ENCODE data around the gene NCEH1. TPM values are rescaled to one million over a fixed set of nuclear protein-coding genes. Genes with fewer than 3 reads are reported as not detected.

Gene NCEH1
- total RNA-seq, 1 experiment from 2014 or later = 4.5 TPM

DNA sequence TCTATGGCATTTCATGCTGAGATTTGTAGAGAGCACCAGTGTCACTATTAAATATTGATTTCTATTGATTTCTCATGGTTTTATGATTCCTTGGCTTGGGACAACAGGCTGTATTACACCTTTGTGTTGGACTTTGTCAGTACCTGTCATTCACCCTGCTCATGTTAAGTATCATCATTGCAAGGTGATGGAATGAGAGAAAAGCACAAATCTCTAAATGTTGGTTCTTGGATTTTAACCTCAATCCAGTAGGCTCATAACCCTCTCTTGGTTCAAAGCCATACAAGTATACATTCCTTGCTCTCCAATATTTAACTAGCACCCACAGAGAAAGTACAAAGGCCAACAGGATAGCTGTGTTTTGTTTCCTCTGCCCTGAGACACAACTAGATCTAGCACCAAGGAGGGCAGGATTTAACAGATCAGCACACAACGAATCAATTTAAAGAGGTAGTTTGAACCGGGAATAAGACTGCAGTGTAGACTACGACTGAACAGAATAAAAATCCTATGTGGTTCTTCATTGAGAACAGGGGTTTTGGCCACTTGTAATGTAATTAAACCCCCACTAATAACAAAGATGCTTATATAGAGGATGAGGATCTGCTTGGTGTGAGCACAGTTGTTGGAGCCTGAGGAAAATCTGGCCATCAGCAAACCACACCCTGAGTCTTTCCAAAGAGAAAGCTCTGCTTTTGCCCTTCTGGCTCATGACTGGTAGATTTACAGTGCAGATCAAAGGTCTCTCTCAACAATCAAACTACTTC is 109.6 kb downstream of the NCEH1 start (continued):
- TF ChIP-seq, protein P1, sequence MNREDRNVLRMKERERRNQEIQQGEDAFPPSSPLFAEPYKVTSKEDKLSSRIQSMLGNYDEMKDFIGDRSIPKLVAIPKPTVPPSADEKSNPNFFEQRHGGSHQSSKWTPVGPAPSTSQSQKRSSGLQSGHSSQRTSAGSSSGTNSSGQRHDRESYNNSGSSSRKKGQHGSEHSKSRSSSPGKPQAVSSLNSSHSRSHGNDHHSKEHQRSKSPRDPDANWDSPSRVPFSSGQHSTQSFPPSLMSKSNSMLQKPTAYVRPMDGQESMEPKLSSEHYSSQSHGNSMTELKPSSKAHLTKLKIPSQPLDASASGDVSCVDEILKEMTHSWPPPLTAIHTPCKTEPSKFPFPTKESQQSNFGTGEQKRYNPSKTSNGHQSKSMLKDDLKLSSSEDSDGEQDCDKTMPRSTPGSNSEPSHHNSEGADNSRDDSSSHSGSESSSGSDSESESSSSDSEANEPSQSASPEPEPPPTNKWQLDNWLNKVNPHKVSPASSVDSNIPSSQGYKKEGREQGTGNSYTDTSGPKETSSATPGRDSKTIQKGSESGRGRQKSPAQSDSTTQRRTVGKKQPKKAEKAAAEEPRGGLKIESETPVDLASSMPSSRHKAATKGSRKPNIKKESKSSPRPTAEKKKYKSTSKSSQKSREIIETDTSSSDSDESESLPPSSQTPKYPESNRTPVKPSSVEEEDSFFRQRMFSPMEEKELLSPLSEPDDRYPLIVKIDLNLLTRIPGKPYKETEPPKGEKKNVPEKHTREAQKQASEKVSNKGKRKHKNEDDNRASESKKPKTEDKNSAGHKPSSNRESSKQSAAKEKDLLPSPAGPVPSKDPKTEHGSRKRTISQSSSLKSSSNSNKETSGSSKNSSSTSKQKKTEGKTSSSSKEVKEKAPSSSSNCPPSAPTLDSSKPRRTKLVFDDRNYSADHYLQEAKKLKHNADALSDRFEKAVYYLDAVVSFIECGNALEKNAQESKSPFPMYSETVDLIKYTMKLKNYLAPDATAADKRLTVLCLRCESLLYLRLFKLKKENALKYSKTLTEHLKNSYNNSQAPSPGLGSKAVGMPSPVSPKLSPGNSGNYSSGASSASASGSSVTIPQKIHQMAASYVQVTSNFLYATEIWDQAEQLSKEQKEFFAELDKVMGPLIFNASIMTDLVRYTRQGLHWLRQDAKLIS (CRISPR knock-in tag; IDR thresholded peaks at IDR 0.05; ENCODE audit: borderline replicate concordance) = no peak
- TF ChIP-seq FOXJ3 (CRISPR knock-in tag; IDR thresholded peaks at IDR 0.05; ENCODE audit: borderline replicate concordance) (no peak), NFE2L1 (CRISPR knock-in tag; IDR thresholded peaks at IDR 0.05) (no peak), ZBTB21 (CRISPR knock-in tag; IDR thresholded peaks at IDR 0.05; ENCODE audit: borderline replicate concordance) (no peak)
- TF ChIP-seq, protein P2, sequence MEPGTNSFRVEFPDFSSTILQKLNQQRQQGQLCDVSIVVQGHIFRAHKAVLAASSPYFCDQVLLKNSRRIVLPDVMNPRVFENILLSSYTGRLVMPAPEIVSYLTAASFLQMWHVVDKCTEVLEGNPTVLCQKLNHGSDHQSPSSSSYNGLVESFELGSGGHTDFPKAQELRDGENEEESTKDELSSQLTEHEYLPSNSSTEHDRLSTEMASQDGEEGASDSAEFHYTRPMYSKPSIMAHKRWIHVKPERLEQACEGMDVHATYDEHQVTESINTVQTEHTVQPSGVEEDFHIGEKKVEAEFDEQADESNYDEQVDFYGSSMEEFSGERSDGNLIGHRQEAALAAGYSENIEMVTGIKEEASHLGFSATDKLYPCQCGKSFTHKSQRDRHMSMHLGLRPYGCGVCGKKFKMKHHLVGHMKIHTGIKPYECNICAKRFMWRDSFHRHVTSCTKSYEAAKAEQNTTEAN (CRISPR knock-in tag; IDR thresholded peaks at IDR 0.05) = no peak

DNA sequence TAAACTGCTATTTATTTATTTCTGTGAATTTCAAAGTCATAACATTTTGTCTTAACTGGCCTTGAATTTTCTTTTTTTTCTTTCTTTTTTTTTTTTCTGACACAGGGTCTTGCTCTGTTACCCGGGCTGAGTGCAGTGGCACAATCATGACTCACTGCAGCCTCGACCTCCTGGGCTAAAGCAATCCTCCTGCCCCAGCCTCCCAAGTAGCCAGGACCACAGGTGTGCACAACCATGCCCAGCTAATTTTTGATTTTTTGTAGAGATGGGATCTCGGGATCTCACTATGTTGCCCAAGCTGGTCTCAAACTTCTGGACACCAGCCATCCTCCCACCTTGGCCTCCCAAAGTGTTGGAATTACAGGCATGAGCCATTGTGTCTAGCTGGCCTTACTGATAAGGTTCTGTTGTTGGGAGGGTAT is 110.2 kb downstream of the NCEH1 start:
- Mint-ChIP-seq H3K4me1 (no peaks in the 10 kb centered on the region), H3K27me3 (ENCODE audit: low read depth) (no peaks in the 10 kb centered on the region), H3K9me3 (peaks cover 5% of the 10 kb centered on the region), H3K4me3 (no peak overlapping the region), H3K27ac (no peak overlapping the region), H3K36me3 (no peaks in the 10 kb centered on the region)
- ChIA-PET CTCF (no interaction called here), POLR2A (no interaction called here)
- DNase-seq (ENCODE audit: low spot score) (no peak), ATAC-seq (no peak)
- TF ChIP-seq, protein P3, sequence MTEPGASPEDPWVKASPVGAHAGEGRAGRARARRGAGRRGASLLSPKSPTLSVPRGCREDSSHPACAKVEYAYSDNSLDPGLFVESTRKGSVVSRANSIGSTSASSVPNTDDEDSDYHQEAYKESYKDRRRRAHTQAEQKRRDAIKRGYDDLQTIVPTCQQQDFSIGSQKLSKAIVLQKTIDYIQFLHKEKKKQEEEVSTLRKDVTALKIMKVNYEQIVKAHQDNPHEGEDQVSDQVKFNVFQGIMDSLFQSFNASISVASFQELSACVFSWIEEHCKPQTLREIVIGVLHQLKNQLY (CRISPR knock-in tag; IDR thresholded peaks at IDR 0.05) = no peak
- TF ChIP-seq FOXK1 (CRISPR knock-in tag; IDR thresholded peaks at IDR 0.05) (no peak), SMAD3 (CRISPR knock-in tag; IDR thresholded peaks at IDR 0.05; ENCODE audit: borderline replicate concordance) (no peak), ATF1 (CRISPR knock-in tag; IDR thresholded peaks at IDR 0.05) (no peak), ZNF138 (CRISPR knock-in tag; conservative IDR thresholded peaks at IDR 0.05) (no peak), NFATC4 (CRISPR knock-in tag; IDR thresholded peaks at IDR 0.05) (no peak)
- TF ChIP-seq, protein P4, sequence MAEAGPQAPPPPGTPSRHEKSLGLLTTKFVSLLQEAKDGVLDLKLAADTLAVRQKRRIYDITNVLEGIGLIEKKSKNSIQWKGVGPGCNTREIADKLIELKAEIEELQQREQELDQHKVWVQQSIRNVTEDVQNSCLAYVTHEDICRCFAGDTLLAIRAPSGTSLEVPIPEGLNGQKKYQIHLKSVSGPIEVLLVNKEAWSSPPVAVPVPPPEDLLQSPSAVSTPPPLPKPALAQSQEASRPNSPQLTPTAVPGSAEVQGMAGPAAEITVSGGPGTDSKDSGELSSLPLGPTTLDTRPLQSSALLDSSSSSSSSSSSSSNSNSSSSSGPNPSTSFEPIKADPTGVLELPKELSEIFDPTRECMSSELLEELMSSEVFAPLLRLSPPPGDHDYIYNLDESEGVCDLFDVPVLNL (CRISPR knock-in tag; IDR thresholded peaks at IDR 0.05; ENCODE audit: borderline replicate concordance, low read depth) = no peak
- TF ChIP-seq, protein P5, sequence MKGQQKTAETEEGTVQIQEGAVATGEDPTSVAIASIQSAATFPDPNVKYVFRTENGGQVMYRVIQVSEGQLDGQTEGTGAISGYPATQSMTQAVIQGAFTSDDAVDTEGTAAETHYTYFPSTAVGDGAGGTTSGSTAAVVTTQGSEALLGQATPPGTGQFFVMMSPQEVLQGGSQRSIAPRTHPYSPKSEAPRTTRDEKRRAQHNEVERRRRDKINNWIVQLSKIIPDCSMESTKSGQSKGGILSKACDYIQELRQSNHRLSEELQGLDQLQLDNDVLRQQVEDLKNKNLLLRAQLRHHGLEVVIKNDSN (CRISPR knock-in tag; IDR thresholded peaks at IDR 0.05) = no peak
- TF ChIP-seq, protein P6, sequence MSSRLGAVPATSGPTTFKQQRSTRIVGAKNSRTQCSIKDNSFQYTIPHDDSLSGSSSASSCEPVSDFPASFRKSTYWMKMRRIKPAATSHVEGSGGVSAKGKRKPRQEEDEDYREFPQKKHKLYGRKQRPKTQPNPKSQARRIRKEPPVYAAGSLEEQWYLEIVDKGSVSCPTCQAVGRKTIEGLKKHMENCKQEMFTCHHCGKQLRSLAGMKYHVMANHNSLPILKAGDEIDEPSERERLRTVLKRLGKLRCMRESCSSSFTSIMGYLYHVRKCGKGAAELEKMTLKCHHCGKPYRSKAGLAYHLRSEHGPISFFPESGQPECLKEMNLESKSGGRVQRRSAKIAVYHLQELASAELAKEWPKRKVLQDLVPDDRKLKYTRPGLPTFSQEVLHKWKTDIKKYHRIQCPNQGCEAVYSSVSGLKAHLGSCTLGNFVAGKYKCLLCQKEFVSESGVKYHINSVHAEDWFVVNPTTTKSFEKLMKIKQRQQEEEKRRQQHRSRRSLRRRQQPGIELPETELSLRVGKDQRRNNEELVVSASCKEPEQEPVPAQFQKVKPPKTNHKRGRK (CRISPR knock-in tag; IDR thresholded peaks at IDR 0.05; ENCODE audit: borderline replicate concordance) = no peak
